HG02763 (cell line): ENCODE results near the gene TAGLN2.

Source experiments
- ATAC-seq: cut with Tn5 transposase; IDR thresholded peaks from one replicate; pipeline ENCODE4 v1.9.1; 2021; ENCODE audit warnings: mild to moderate bottlenecking, moderate library complexity; ENCODE audit not compliant: unreplicated experiment

Gene TAGLN2

DNA sequence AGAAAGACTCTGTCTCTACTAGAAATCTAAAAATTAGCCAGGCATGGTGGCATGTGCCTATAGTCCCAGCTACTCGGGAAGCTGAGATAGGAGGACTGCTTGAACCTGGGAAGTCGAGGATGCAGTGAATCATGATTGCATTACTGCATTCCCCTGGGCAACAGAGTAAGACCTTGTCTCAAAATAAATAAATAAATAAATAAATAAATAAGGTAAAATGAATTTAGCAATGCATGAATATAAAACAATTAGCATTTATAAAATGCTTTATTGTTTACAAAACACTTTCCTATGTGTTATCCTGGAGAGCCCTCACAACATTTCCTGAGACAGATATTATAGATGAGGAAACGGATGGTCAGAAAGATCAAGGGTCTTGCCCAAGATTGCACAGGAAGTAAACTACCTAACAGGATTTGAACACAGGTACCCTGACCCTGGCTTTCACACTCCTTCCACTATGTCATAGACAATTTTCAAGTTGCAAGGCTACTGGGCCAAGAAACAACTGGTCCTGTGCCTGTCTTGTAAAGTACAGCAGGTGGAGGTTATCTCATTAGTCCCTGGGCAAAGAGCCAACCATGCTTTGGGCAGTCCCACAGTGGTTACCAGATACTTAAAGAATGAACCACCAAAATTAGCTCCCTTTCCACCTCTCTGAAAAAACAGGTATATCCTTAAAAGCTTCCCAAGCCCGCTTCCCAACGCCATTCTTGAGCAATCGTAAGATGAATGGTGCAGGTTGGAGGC is 47.4 kb downstream of the TAGLN2 start:
- no peak for ATAC-seq

DNA sequence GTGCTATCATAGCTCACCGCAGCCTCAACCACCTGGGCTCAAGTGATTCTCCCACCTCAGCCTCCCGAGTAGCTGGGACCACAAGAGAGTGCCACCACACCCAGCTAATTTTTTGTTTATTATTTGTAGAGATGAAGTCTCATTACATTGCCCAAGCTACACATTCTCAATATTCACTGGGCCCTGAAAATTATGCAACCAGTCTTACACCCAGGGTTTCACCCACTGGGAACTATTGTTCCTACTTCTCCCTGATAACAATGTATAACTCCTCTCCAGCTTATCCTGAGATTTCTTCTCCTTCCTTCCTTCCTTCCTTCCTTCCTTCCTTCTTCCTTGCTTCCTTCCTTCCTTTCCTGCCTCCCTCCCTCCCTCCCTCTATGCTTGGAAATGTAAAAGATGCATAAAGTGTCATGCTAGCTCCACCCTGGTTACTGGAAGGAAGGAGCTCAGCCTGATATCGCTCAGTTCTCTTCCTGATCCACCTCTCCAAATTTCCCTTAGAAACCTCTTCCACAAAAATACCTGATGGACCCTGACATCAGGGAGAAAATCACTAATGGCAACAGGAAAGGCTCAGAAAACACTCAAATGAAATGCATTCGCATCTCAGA is 51.7 kb downstream of the TAGLN2 start:
- no peak for ATAC-seq

- ATAC-seq: no peak
These were observed 52.4 kb downstream of the TAGLN2 start for GRCh38 chr1:159872891-159873290.

DNA sequence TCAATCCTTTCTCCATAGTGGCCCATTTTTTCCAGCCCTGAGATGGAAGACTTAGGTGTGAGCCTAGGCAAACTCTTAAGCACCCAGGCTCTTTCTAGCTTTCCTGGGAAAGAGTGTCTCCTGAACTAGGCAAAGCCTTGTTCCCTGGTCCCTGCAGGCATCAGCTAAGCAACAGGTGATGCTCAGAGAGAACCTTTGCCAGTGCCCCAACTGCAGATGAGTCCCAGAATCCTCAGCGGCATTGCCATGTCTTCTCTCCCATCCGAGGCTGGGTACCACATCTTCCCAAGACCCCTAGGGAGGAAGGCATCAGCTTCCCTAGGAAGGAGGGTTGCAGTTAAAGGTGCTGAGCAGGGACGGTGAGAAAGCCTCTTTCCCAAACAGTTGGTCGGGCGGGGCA is 54.6 kb downstream of the TAGLN2 start:
- ATAC-seq: no peak

DNA sequence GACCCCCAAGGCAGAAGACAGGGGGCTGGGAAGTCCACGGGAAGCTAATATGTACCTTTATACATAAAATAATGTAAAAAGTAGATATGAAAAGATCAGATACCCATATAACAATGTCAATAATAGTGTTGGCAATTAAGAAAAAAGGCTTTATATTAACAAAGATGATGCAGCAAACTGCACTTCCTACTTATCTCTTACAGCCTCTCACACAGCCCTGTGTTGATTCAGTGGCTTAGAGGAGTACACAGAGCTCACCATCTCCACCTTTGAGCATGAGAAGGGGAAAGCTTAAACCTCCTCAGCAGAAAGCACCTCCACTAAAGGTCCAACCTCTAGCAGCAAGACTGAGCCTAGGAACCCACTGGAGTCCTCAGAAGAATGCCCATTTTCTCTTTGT is 55.7 kb downstream of the TAGLN2 start:
- no peak for ATAC-seq

DNA sequence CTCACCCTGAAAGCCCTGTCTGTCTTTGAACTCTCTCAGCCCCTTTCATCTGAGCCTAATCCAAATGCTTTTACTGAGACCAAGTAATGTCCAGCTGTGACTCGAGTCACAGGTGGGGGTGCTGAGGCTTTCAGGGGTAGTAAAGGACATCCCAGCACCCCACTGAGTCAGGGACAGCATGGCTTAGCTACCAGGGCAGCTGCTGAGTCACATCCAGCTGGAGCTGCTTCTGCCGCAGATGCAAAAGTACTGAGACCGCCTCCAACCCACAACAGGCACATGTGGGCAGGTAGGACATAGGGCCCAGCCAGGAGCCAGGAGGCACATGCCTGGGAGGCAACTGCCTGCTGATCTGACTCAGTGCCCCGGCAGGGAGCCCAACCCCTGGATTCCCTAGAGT is 56.1 kb downstream of the TAGLN2 start:
- ATAC-seq: no peak

DNA sequence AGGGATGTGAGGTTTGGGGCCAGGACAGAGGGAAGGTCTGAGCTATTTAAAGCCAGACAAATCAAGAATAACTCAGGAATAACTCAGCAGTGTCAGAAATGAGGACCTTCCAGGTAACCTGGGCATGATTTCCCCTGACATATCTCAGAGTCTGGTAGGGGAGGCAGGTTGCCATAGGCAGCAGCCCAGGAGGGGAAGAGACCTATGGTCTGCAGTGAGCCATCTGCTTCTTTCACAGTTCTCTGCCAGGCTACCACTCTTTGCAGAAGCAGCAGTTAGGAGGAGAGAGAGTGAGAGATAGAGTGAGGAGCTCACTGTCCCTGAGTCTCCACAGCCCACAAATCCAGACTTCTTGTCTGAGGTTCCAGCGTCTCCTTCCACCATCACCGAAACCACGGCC is 56.5 kb downstream of the TAGLN2 start:
- ATAC-seq: no peak
